GM18951 (cell line): ENCODE data around the gene CD79B.

Source experiments
- POLR2A ChIP-seq: IDR thresholded peaks from 4 replicates; pipeline ENCODE4 v1.6.1; 2011; ENCODE audit warnings: mild to moderate bottlenecking; ENCODE audit not compliant: insufficient read length, insufficient read depth; ENCODE audit errors: extremely low read depth
- in situ Hi-C: fragments of 300-500 bp; cut with MboI; formaldehyde crosslinking; loops from one replicate; pipeline ENCODE4 v1.12.0; 2022; ENCODE audit warnings: low sequenced_read_pairs, mixed read lengths, inconsistent platforms; ENCODE audit not compliant: unreplicated experiment

Gene CD79B

DNA sequence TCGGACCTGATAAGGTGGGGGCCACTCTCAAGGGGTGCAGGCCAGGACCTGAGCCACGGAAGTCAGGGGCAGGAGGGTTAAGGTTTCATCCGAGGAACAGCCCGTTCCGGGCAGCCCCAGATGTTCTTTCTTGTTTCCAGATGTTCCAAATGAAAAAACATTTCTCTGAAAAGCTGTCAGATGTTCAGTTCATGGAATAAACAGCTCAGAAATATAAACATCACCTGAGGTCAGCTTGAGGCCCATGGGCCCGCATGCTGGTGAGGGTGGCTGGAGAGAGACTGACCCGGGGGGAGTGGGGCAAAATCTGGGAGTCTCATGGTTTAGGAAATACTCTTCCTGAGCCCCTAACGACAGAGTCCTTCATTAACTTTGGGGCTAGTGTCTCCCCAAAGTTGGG, 1.5 kb upstream of the CD79B start:
- in situ Hi-C loops: no loop called here
- TF ChIP-seq POLR2A: no peak

DNA sequence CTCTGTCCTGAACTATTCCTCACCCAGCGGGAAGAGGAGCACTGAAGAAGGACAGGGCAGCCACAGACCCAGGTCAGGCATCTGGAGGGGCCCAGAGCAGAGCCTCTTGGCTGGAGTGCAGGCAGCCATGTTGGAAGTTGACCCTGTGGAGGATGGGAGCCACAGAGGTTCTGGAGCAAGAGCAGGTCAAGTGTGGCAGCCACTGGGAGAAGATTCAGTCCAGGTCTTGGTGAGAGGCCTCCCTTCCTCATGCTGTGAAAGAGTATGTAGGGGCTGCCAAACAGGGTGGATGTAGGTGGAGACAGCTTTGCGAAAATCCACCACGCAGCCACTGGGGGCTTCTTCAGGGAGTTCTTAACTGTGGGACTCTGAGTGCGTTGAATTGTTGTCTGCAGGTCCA, 590 bp upstream of the CD79B start:
- no peak for TF ChIP-seq POLR2A
- in situ Hi-C loops: no loop called here

DNA sequence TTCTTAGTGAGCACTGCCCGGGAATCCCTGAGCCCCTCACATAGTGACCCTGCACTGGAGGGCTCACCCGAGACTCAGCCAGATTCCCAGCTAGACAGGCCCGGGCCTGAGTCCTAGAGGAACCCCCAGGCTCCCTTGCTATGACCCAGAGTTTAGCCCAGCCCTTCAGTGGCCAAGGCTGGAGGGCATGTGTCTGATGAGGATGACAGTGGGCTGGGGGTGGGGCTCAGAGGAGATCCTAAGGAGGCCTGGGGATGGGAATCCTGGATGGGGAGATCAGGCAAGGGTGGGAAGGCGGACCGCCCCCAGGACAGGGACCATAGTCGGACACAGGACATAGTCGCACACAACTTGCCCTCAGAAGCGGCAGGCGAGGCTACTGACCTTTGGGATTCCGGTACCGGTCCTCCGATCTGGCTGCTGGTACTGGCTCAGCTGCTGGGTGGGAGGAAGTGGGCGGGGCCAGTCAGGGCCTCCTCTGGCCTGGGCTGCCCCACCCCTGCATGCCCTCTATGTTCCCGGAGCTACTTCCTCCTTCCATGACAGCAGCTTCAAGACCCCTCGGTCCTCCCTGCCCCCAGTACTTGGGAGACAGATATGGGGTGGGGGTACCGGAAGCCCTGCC, 1.1 kb downstream of the CD79B start:
- in situ Hi-C loops: no loop called here

DNA sequence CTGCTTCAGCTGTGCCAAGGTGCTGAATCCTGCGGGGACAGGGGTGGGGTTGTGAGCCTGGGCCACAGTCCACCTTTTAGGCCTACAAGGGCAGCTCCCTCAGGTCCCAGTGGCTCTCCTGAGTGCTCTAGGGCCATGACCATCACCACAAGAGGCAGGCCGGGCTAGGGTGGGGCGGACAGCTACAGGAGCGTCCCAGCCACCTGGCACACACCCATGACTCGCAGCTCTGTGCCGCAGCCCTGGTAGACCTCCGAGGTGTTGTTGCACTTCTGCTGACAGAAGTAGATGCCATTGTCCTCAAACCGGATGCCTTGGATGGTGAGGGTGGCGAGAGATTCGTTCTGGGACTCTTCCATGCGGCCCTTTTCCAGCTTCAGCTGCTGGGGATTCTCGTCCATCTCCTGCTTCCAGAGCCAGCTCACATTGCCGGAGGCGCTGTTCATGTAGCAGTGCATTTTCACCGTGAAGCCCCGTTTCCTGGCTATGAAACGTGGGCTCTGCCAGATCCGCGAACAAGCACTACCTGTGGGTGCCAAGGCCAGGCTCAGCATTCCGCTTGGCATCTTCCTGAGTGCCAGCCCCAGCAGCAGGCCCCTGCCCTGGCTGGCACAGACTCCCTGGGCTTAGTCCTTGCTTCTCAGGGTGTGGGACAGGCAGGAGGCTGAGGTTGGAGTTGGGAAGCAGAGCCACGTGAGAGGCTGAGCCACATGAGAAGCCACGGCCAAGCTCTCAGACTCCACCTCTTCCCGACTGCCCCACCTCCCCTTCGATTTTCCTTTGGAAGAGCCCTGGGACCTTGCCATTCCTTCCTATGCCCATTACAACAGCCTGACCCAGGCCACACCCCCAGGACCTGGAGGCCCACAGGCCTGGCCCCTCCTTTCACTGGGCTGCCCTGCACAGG, 2.0 kb downstream of the CD79B start:
- TF ChIP-seq POLR2A: no peak
- in situ Hi-C loops: no loop called here

More for the DNA sequence above, 1.1 kb downstream of the CD79B start:
- peak; percentile 46 for TF ChIP-seq POLR2A

DNA sequence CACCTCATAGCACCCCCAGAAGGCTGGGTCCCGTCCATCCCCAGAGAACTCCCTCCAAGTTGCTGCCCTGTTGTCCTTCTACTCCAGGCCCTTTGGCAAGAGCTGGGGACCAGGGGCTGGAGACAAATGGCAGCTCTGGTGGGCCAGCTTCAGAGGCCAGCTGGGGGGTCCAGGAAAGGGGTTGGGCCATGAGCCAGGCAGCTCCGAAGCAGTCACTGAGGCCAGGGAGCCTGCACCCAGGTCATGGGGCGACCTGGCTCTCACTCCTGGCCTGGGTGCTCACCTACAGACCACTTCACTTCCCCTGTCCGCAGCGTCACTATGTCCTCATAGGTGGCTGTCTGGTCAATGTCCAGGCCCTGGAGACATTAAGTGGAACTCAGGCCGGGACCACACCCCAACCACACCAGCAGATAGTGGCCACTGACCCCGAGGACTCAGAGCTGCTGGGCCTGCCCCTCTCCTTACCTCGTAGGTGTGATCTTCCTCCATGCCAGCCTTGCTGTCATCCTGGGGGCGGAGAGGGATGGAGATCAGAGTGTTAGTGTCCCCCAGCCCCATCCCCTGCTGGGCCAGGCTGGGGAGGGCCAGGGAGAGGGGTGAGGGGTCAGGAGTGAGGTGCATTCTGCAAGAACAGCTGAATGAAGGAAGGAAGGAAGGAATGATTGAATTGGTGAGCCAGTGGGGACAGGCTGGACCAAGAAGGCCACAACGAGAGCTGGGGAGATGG, 3.0 kb downstream of the CD79B start:
- in situ Hi-C loops: no loop called here
- no peak for TF ChIP-seq POLR2A

DNA sequence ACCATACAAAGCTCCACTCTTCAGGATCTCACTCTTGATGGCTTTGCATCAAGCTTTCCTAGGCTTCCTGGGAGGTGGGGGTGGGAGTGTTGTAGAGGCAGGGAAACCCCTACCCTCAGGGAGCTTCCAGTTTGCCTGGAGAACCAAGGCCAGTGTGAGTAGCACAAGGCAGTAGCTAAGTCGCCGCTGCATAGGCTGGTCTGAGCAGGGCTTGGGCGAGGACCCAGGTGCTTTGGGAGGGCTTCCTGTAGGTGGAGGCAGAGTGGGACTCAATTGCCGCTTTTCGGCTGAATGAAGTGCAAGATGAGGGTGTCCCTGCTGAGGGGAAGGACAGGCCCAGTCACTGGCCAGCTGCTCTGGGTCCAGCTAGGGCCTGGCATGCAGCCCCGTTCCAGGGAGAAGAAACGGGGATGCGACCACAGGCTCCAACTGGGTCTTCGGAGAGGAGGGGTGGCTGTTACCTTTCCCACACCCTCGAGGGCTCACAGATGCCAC, 3.9 kb downstream of the CD79B start:
- in situ Hi-C loops: no loop called here
- TF ChIP-seq POLR2A: no peak

DNA sequence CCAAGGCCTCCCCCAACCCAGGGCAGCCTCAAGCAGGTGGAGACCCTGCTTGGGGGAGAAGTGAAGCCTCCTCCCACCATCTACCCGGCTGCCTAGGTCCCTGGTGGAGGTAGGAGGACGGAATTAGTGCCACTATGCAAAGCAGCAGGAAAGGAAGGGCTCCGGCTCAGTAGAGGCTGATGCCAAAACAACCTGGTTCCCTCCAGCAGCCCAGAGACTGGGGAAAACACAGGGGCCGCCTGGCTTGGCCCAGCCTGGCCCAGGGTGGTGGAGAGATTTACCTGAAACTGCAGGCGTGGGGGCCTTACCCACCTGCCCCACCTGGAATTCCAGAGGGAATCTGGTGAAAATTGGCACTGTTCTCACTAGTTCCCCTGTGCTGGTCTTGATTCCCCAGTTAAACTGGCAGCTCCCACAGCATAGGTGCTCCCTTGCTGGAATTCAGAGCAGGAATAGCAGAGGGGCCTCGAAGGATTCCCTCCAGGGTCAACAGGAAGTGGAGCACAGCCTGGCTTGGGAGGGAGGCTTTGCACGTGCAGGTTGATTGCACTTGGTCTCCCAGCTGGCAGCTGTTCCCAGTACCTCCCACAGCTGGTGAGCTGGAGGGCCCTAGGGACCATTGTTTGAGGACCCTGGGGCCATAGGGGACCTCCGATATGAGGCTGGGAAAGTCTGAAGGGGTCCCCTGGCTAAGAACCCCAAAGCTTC, 4.5 kb downstream of the CD79B start:
- TF ChIP-seq POLR2A: peak; percentile 30
- in situ Hi-C loops: no loop called here

DNA sequence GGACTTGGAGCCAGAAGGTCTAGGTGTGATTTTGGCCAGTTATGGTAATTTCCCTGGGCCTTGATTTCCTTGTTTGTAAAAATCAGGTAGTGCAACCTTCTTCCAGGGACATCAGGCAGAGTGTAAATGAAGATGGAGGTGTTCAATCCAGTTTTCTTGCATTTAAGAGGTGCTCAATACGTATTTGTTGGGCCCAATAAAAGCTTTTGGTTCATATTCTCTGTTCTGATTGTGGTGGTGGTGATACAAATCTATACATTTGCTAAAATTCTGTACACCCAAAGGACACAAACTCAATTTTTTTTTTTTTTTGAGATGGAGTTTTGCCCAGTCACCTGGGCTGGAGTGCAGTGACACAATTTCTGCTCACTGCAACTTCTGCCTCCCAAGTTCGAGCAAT, 6.0 kb downstream of the CD79B start:
- in situ Hi-C loops: no loop called here
- TF ChIP-seq POLR2A: no peak

DNA sequence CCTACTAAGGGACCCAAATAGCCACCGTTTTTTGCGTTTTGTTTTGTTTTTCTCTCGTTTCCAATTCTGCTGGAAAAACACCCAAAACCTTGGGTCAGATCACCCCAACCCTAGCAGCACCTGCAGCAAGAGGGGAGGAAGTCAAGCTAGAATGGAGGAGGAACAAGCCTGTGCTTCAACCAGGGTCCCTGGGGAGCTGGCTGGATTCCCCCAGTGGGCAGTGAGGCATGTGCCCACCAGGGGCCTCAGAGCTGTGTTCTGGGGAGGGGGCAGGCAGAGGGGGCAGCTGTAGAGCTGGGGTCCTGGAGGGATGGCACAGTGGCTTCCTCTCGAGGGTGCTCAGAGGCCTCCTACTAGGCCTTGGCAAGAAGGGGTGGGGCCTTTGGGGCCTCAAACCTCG, 6.5 kb downstream of the CD79B start:
- no peak for TF ChIP-seq POLR2A
- in situ Hi-C loops: no loop called here

DNA sequence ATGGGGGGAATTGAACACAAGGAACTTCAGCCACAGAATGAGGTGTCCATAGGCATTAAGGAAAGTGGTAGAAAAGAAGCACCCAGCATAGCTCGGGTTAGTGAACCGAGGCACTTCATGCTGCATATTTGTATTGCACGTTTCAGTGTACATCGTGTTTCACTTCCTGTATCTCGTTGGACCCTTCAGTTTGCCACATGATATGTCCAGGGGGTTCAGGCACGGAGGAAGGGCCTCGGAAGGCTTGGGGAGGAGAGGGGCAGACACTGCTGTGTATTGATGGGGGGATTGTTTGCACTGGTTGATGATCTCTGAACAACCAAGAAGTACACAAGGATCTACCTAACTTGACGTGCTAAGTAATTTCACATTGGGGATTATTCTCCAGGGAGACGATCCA, 9.7 kb downstream of the CD79B start:
- in situ Hi-C loops: loop anchor here (25.0 kb wide), 1 partner anchor 365 kb away; no protein-coding TSS in a partner anchor

DNA sequence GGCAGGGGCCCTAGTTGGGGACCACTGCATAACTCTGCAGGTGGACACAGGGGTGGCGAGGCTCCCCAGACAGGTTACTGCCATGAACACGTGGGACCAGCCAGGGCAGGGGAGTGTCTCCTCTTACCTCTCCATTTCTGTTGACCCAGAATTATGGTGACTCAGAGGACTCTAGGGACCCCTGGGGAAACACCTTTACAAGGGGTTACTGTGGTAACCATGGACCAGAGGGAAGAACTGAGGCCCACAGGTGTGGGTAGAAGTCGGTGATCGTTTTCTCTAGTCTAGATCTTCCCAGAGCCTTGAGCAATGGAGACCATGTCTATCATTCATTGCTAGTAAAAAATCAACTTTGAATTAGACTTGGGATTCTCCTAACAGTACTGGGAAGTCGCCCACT, 11.4 kb downstream of the CD79B start:
- in situ Hi-C loops: loop anchor here (25.0 kb wide), 1 partner anchor 367 kb away; no protein-coding TSS in a partner anchor

DNA sequence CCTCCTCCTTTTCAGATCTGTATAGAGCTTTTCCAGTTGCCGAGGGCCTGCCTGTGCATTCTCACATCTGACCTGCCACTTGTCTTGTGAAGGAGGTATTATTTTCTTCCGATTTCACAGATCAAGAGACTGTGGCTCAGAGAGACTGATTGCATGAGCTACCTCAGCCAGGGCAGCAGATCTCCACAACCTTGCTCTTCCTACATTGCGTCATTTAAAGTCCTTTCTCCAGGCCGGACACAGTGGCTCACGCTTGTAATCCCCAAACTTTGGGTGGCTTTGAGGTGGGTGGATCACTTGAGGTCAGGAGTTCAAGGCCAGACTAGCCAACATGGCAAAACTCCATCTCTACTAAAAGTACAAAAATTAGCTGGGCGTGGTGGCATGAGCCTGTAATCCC, 12.1 kb downstream of the CD79B start:
- in situ Hi-C loops: loop anchor here (25.0 kb wide), 1 partner anchor 367 kb away; no protein-coding TSS in a partner anchor

DNA sequence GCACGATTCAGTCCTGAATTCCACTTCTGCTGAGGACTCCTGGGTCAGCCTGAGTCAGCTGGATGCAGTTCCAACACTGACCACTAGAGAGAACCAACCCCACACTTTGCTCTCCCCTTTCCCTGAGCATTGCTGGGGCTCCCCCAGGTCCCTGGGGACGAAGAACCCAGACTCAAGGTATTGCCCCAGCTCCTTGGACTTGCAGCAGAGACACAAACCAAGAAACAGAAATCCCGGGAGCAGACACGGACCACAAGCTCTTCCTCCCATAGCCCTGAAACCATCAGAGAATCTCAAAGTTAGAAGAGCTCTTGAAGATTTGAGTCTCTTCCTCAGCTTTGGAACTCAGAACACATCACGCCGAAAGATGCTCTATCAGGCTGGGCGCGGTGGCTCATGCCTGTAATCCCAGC, 12.8 kb downstream of the CD79B start:
- in situ Hi-C loops: loop anchor here (10.0 to 25.0 kb wide), 3 partner anchors 105 to 368 kb away; partner anchors contain the start of gene ICAM2
- TF ChIP-seq POLR2A: no peak

DNA sequence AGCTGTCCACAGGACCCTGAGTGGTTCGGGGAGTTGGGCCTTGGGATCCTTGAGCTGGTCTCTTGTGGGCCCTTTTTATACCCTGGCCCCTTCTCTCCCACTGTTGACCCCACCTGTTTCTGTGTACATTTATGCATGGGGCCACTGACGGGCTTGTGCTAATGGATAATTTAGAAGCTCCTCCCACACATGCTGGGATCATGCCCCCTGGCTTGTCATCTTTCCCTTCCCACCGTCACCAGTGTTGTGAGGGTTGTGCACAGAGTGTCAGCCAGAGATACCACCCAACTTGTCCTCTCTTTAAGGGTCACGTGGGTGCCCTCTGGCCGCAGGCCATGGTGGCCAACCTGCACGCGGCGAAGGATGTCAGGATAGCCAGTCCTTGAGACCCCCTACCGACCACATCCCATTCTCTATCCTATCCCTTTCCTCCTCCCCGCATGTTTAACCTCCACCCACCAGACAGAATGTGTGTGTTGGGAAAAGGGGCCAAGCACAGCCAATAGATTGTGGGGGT, 13.3 kb downstream of the CD79B start, which contains the start of gene GH1:
Gene GH1 (minus strand): TSS at position 51 of the 517 bp plus-strand sequence. CDS start 63 bp downstream, outside the sequence.
- in situ Hi-C loops: loop anchor here (10.0 to 25.0 kb wide), 3 partner anchors 106 to 368 kb away; partner anchors contain the start of gene ICAM2
